Measurements from ENCODE around the gene PHTF2. TPM values are rescaled to one million over a fixed set of nuclear protein-coding genes. Genes with fewer than 3 reads are reported as not detected.

The PHTF2 gene
- total and polyA plus RNA-seq, 10 of the 15 experiments (the other 5 are each of a cell fraction or from before 2014, with no cell fraction given) = 12.9 to 41.8 (median 27.0) TPM

- Histone ChIP-seq H3K36me3 (ENCODE audit: control insufficient read depth in 2 of 2, insufficient read depth in 2 of 2, low read length in 1 of 2) (no peaks in the 10 kb centered on the region), H4K20me1 (ENCODE audit: control insufficient read depth, insufficient read depth) (no peaks in the 10 kb centered on the region), H3K4me3 (no peak overlapping the region), H3K27me3 (replicated peaks in 1 of 2; ENCODE audit: control insufficient read depth in 2 of 2, insufficient read depth in 2 of 2, low read length in 1 of 2) (no peaks in the 10 kb centered on the region), H2AFZ (ENCODE audit: control insufficient read depth, low read depth, low read length) (no peak overlapping the region), H3K9ac (ENCODE audit: control insufficient read depth, insufficient read depth, low read length) (no peak overlapping the region), H3K9me3 (replicated peaks; ENCODE audit: control insufficient read depth, insufficient read depth, low read length) (peaks cover 2% of the 10 kb centered on the region; the same call in 1 of the 3 replicates), H3K4me1 (ENCODE audit: control insufficient read depth, insufficient read depth, low read length) (no peaks in the 10 kb centered on the region), H3K4me2 (ENCODE audit: control insufficient read depth, insufficient read depth) (no peak overlapping the region), H3K79me2 (ENCODE audit: control insufficient read depth, insufficient read depth, low read length) (peaks cover 2% of the 10 kb centered on the region), H3K27ac (ENCODE audit: control insufficient read depth, insufficient read depth) (no peak overlapping the region)
- no peak for FAIRE-seq
- BruUV-seq (replicated peaks) = no TSS peak
- DNase-seq (ENCODE audit: low read depth, low spot score) = no peak
- ChIA-PET CTCF (interaction anchor here (0.6 to 1.4 kb wide), 6 partner anchors 8 to 194 kb away, joined by 3 to 4 read pairs (median 3); no protein-coding TSS in a partner anchor), POLR2A (interaction anchor here (0.6 to 2.1 kb wide), 2 partner anchors 9 to 137 kb away, joined by 3 to 5 read pairs; no protein-coding TSS in a partner anchor), RAD21 (ENCODE audit: unreplicated experiment) (no interaction called here), SMC1A (ENCODE audit: uncharacterized antibody, unreplicated experiment) (interaction anchor here (0.8 to 1.3 kb wide), 5 partner anchors 9 to 26 kb away, joined by 3 to 8 read pairs (median 3); no protein-coding TSS in a partner anchor)
- in situ Hi-C loops (cut with MboI) = no loop called here
- intact Hi-C loops (cut with micrococcal nuclease; ENCODE audit: unreplicated experiment) = no loop called here
- WGBS (ENCODE audit: insufficient coverage, insufficient replicate concordance, low lambda C conversion rate, missing lambda C conversion rate) = 76% methylated on average over 2 of the region's 2 CpGs
- ATAC-seq = no peak
- TF ChIP-seq POU2F2 (IDR thresholded peaks at IDR 0.05; ENCODE audit: borderline replicate concordance, low read depth, low read length) (no peak), STAT3 (IDR thresholded peaks at IDR 0.05; ENCODE audit: low read depth, low read length) (no peak), ZNF622 (IDR thresholded peaks at IDR 0.05) (no peak), EED (IDR thresholded peaks at IDR 0.05; ENCODE audit: low read depth) (no peak), SP1 (IDR thresholded peaks at IDR 0.05; ENCODE audit: low read depth, low read length) (no peak), TARDBP (IDR thresholded peaks at IDR 0.05; ENCODE audit: borderline replicate concordance) (no peak), ETV6 (conservative IDR thresholded peaks at IDR 0.05 in 1 of 2, IDR thresholded peaks at IDR 0.05 in 1 of 2; ENCODE audit: borderline replicate concordance in 1 of 2, low read depth in 1 of 2) (no peak), KAT2A (conservative IDR thresholded peaks at IDR 0.05; ENCODE audit: control insufficient read depth, low read depth, low read length) (no peak)
- TF ChIP-seq, protein P1, sequence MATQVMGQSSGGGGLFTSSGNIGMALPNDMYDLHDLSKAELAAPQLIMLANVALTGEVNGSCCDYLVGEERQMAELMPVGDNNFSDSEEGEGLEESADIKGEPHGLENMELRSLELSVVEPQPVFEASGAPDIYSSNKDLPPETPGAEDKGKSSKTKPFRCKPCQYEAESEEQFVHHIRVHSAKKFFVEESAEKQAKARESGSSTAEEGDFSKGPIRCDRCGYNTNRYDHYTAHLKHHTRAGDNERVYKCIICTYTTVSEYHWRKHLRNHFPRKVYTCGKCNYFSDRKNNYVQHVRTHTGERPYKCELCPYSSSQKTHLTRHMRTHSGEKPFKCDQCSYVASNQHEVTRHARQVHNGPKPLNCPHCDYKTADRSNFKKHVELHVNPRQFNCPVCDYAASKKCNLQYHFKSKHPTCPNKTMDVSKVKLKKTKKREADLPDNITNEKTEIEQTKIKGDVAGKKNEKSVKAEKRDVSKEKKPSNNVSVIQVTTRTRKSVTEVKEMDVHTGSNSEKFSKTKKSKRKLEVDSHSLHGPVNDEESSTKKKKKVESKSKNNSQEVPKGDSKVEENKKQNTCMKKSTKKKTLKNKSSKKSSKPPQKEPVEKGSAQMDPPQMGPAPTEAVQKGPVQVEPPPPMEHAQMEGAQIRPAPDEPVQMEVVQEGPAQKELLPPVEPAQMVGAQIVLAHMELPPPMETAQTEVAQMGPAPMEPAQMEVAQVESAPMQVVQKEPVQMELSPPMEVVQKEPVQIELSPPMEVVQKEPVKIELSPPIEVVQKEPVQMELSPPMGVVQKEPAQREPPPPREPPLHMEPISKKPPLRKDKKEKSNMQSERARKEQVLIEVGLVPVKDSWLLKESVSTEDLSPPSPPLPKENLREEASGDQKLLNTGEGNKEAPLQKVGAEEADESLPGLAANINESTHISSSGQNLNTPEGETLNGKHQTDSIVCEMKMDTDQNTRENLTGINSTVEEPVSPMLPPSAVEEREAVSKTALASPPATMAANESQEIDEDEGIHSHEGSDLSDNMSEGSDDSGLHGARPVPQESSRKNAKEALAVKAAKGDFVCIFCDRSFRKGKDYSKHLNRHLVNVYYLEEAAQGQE (IDR thresholded peaks at IDR 0.05; ENCODE audit: low read depth, low read length) = no peak
- TF ChIP-seq, protein P2, sequence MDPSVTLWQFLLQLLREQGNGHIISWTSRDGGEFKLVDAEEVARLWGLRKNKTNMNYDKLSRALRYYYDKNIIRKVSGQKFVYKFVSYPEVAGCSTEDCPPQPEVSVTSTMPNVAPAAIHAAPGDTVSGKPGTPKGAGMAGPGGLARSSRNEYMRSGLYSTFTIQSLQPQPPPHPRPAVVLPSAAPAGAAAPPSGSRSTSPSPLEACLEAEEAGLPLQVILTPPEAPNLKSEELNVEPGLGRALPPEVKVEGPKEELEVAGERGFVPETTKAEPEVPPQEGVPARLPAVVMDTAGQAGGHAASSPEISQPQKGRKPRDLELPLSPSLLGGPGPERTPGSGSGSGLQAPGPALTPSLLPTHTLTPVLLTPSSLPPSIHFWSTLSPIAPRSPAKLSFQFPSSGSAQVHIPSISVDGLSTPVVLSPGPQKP (IDR thresholded peaks at IDR 0.05; ENCODE audit: low read depth, low read length) = no peak
Measured at GRCh38 chr7:77839919-77840318, 41.3 kb downstream of the PHTF2 start.
